ENCODE results near the gene DUS1L.
"Not testable (repeated sequence)": the region's sequence is repeated elsewhere in the genome, so short reads cannot be mapped to it uniquely, and the experiment has no call there.

Gene DUS1L

GRCh38 chr17:82043507-82043906 is 22.1 kb downstream of the DUS1L start:
- DNase-seq (ENCODE audit: low read depth in 2 of 3, low spot score in 1 of 3) = no peak

- no peak for DNase-seq (ENCODE audit: low read depth in 2 of 3, low spot score in 1 of 3)
Observed at GRCh38 chr17:82042649-82043048, 23.0 kb downstream of the DUS1L start.

DNA sequence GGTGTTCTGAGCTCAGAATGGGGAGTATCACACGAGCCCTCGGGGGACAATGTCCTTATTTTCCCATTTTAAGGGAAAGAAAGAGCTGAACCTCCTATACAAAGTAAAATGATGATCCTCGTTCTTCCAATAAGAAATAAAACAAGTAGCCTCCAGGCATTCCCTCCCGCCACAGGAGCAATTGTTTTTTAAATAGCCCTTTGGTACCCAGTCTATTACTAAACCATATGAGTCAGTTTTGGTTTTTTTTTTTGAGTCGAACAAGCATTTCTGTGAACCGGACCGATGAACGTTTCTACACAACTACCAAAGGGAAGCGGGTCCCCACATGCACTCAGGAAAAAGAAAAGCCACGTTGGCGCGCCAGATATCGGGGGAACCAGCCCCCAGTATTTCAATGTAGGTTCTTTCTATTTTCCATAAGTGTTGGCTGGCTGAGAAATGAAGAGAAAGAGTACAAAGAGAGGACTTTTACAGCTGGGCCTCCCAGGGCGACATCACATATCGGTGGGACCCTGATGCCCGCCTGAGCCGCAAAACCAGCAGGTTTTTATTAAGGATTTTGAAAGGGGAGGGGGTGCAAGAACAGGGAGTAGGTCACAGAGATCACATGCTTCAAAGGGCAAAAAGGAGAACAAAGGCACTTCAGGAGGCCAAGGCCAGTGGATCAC is 24.3 kb downstream of the DUS1L start:
- DNase-seq (ENCODE audit: low read depth in 2 of 3, low spot score in 1 of 3) = no peak

DNA sequence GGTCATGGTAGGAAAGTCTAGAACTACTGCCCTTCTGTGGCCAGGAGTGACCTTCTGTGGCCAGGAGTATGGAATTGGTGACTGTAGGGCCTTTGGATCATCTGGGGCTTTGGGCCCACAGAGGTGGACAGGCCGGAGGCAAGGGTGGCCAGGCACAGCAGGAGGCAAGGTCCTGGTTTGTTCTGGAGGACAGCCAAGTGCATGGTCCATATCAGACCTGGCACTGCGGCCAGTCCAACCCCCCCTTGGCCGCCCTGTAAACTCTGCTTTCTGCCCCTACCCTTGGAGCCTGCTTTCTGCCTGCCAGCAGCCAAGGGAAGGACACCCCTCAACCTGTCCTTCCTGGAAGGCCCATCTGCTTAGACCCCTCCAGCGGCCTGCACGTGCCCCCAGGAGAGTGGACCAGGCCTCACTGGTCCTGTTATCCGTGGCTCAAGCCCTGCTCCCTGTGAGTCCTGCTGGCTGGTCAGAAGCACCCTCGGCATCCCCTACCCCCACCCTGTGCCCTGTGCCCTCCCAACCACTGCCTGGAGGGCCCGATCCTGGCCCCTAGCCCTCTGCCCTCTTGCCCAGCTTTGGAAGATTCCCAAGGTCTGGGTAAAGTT is 25.8 kb downstream of the DUS1L start:
- DNase-seq (ENCODE audit: low read depth in 2 of 3, low spot score in 1 of 3) = no peak

DNA sequence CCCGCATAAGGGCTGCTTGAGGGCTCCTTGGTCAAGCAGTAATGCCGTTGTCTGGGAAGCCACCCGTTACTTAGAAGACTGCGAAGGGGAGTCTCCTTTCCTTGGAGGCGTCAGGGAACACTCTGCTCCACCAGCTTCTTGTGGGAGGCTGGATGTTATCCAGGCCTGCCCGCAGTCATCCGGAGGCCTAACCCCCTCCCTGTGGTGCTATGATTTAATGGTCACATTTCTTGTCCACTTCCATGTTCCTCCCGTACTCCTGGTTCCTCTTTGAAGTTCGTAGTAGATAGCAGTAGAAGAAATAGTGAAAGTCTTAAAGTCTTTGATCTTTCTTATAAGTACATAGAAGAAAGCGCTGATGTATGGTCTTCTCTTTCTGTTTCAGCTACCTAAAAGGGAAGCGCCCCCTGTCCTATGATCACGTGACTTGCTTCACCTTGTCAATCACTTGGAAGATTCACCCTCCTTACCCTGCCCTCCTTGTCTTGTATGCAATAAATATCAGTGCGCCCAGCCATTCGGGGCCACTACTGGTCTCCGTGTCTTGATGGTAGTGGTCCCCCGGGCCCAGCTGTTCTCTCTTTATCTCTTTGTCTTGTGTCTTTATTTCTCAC is 26.7 kb downstream of the DUS1L start:
- DNase-seq (ENCODE audit: low read depth in 2 of 3, low spot score in 1 of 3) = not testable (repeated sequence)

DNA sequence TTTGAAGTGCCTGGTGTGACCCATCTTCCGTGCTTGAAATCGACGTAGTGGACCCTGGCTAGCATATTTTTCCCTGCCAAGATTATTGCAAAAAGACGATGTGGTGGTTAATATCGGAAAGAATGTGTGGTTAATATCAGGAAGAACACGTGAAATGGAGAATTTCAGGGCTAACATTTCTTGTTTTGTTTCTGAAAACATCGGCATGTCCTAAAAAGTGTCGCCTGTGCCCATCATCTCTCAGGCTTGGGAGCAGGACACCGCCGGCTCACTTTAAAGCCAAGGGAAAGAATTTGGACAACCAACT is 27.8 kb downstream of the DUS1L start:
- no peak for DNase-seq (ENCODE audit: low read depth in 2 of 3, low spot score in 1 of 3)

GRCh38 chr17:82037092-82037888 is 28.3 kb downstream of the DUS1L start, which contains the start of gene DCXR:
Gene DCXR (minus strand): TSS chr17:82037697. CDS start chr17:82037682, 15 bp downstream.
- peak; percentile 91 to 97 (median 91) for DNase-seq (ENCODE audit: low read depth in 2 of 3, low spot score in 1 of 3)

GRCh38 chr17:82036634-82037091 is 28.9 kb downstream of the DUS1L start:
- no peak for DNase-seq (ENCODE audit: low read depth in 2 of 3, low spot score in 1 of 3)

- DNase-seq (ENCODE audit: low read depth in 2 of 3, low spot score in 1 of 3) = no peak
Observed at GRCh38 chr17:82035956-82036633, 29.5 kb downstream of the DUS1L start.

DNA sequence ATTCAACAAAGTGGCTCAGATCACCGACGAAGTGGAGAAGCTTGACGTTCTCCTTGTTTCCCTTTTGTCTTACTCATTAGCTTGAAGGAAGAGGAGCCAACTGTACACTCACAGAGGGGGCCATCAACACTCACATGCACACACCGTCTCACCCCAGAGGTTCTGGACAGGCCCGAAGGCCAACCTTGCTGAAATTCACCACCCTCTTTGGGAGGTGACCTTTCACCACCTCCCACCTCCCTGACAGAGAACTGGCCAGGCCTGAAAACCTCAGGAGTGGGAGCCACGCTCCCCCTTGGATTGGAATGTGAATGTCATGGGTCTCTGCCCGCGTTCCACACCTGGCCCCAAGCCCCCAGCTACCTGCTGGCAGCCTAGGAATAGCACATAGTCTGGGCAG is 30.1 kb downstream of the DUS1L start:
- no peak for DNase-seq (ENCODE audit: low read depth in 2 of 3, low spot score in 1 of 3)

DNA sequence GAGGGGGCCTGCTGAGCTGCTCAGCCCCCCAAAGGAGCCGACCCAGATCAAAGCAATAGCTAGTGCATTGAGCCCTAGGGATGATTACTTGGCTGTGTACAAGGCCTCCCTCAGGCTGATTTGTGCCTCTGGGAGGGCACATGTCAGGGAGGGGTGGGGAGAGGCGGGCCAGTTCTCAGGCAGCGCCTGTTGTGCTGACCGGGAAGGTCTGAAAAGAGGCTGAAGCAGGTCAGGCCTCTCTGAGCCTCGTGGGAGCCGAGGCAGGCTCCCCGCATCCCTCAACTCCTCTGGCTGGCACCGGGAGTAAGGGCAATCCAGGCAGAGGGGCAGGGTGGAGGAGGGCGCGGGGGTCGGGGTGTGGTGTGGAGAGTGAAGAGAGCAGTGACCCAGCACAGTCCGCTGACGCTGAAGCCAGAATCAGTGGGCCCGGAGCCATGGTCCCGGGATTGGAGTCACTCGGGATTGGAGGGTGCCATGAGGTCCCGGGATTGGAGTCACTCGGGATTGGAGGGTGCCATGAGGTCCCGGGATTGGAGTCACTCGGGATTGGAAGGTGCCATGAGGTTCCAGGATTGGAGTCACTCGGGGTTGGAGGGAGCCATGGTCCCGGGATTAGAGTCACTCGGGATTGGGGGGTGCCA is 31.1 kb downstream of the DUS1L start:
- DNase-seq (ENCODE audit: low read depth in 2 of 3, low spot score in 1 of 3) = no peak

- no peak for DNase-seq (ENCODE audit: low read depth in 2 of 3, low spot score in 1 of 3)
Observed at GRCh38 chr17:82033359-82034085, 32.1 kb downstream of the DUS1L start.

GRCh38 chr17:82031885-82032627 is 33.5 kb downstream of the DUS1L start:
- no peak for DNase-seq (ENCODE audit: low read depth in 2 of 3, low spot score in 1 of 3)

- DNase-seq (ENCODE audit: low read depth in 2 of 3, low spot score in 1 of 3) = no peak
Observed at GRCh38 chr17:82031303-82031884, 34.2 kb downstream of the DUS1L start, which contains the start of gene RAC3. Gene RAC3 (plus strand): TSS chr17:82031678. CDS start chr17:82031762, 84 bp downstream.

GRCh38 chr17:82030470-82031302 is 34.9 kb downstream of the DUS1L start:
- DNase-seq (ENCODE audit: low read depth in 2 of 3, low spot score in 1 of 3) = peak; percentile 70 to 84 (median 82)

GRCh38 chr17:82029990-82030469 is 35.6 kb downstream of the DUS1L start:
- DNase-seq (ENCODE audit: low read depth in 2 of 3, low spot score in 1 of 3) = no peak

- no peak for DNase-seq (ENCODE audit: low read depth in 2 of 3, low spot score in 1 of 3)
Observed at GRCh38 chr17:82029391-82029790, 36.2 kb downstream of the DUS1L start.

DNA sequence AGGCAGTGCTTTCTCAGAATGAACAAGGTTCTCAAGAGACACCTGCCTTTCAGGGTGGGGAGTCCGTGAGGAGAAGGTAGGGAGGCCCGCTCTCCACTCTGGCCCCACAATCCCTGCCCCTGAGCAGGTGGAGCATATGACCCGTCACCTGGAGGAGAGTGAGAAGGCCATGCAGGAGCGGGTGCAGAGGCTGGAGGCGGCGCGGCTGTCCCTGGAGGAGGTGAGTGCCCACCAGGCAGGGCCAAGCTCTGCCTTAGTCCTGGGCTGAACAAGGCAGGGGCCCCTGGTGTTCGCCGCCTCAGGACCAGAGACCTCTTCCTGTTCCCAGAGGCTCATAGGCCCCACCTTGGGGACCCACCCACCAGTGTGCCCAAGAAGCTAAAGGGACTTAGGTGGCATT is 36.6 kb downstream of the DUS1L start:
- no peak for DNase-seq (ENCODE audit: low read depth in 2 of 3, low spot score in 1 of 3)

Measured in stimulated activated CD4-positive, alpha-beta T cell treated with anti-CD3 and anti-CD28 coated beads, Interleukin-12 subunit alpha, Interleukin-12 subunit beta, amount 100 ng/mL, for 48 hours (primary cell).